Thyroid gland (tissue), 4 donors: ENCODE measurements around the gene MAD1L1. TPM values are rescaled to one million over a fixed set of nuclear protein-coding genes. Genes with fewer than 3 reads are reported as not detected.

Source experiments
- DNase-seq, 2 donors: peaks; one replicate each; pipeline ENCODE4 v3.0.0-alpha.2; 2019
- H3K27ac ChIP-seq, 3 donors: fragments of 200-600 bp; sonication (generic); 1 replicate in 2 of 3; 2 replicates in 1 of 3; pipeline ENCODE4 v1.5.1; 2016 to 2019; ENCODE audit warnings: mild to moderate bottlenecking in 1 of 3, moderate library complexity in 1 of 3
- H3K27me3 ChIP-seq: fragments of 200-600 bp; sonication (generic); one replicate; pipeline ENCODE4 v1.5.1; 2019
- H3K36me3 ChIP-seq, 2 donors: fragments of 200-600 bp; sonication (generic); one replicate each; pipeline ENCODE4 v1.5.1; 2016 to 2019
- H3K4me1 ChIP-seq, 2 donors: fragments of 200-600 bp; sonication (generic); one replicate each; pipeline ENCODE4 v1.5.1; 2017 to 2019
- H3K4me3 ChIP-seq, 3 donors: fragments of 200-600 bp; sonication (generic); replicated peaks in 1 of 3; 1 replicate in 2 of 3; 2 replicates in 1 of 3; pipeline ENCODE4 v1.5.1; 2016; ENCODE audit warnings: mild to moderate bottlenecking in 1 of 3
- H3K9me3 ChIP-seq: fragments of 200-600 bp; sonication (generic); one replicate; pipeline ENCODE4 v1.5.1; 2017
- CTCF ChIP-seq, 6 experiments: fragments of 200-600 bp in 3 of 6; fragments of 450-650 bp in 3 of 6; sonication (generic) in 3 of 6; IDR thresholded peaks; one replicate each; pipeline ENCODE4 v1.5.1; 2016 to 2019; ENCODE audit warnings: antibody characterized with exemption in 6 of 6, mild to moderate bottlenecking in 2 of 6, inconsistent platforms in 1 of 6, moderate library complexity in 1 of 6
- POLR2A ChIP-seq, 2 donors: fragments of 450-650 bp; IDR thresholded peaks; one replicate each; pipeline ENCODE4 v1.6.1; 2017; ENCODE audit warnings: antibody characterized with exemption in 2 of 2, mild to moderate bottlenecking in 2 of 2, moderate library complexity in 1 of 2
- WGBS, 2 donors: methylation state at CpG; one replicate each; pipeline ENCODE4 v1.1.5; 2017; 5-methylcytosine and 5-hydroxymethylcytosine counted together
- intact Hi-C: fragments of 100-400 bp; cut with DNase I; formaldehyde crosslinking; loops from one replicate; pipeline ENCODE4 v1.15.1; 2023
- total RNA-seq, 4 donors: library from RNA; depleted of rRNA; stranded (reverse); fragments of >200 nt; gene quantifications; one replicate each; pipeline ENCODE4 v1.2.3, GENCODE V29; 2016

The MAD1L1 gene
- total RNA-seq, 4 donors from 2014 or later: 27.4 to 38.6 (median 33.9) TPM

DNA sequence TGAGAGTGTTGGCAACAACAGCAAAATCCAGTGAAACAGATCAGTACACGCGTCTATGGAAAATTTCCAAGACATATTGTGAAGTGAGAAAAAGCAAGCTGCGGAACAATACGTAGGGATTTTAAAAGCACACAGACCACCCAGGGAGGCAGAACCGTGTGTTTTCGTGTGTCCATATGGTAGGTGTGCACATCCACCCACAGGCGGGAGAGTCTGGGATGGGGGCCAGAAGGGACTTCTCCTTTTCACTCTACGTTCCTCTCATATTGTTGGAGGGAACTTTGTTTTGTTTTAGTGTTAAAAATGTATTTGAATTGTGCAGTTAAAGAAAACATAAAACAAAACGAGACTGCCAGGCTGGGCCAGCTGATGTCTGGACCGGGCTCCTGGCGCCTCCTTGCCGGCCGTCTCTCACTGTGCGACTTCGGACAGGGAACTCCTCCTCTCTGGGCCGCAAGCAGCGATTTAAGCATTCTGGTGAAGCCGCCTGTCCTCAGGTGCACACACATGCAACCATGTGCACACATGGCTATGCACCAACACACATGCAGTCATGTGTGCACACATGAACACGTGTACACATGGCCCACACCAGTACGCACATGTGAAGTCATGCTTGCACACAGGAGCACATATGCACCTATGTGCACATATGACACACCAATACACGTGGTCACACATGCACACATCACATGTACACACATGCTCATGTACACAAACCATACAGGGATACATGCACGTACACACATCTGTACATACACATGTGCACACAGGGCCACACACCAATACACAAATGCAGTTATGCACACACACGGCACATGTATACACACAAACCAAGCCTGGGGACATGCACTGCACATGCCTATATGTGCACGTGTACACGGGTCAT, 421.5 kb downstream of the MAD1L1 start:
- Histone ChIP-seq H3K27me3 (no peaks in the 10 kb centered on the region), H3K9me3 (no peaks in the 10 kb centered on the region), H3K4me1 (peaks cover 6 to 15% of the 10 kb centered on the region in 2 donors), H3K4me3 (no peak overlapping the region), H3K27ac (peak overlapping the region in 1 of 3 donors; percentile 23), H3K36me3 (no peaks in the 10 kb centered on the region)
- TF ChIP-seq POLR2A (IDR thresholded peaks at IDR 0.05) (no peak), CTCF (IDR thresholded peaks at IDR 0.05) (no peak)
- 52 to 58% methylated on average over 25 of the region's 25 CpGs for WGBS, 2 donors
- intact Hi-C loops: no loop called here
- peak in 1 of 2 donors; percentile 16 for DNase-seq

GRCh38 chr7:1810521-1810920, 422.2 kb downstream of the MAD1L1 start:
- H3K27ac ChIP-seq: peak overlapping the region in 1 of 3 donors; percentile 23
- intact Hi-C loops: no loop called here
- DNase-seq: no peak
- WGBS, 2 donors: 57 to 68% methylated on average over 16 of the region's 16 CpGs
- no peaks in the 10 kb centered on the region for H3K36me3 ChIP-seq
- H3K27me3 ChIP-seq: no peaks in the 10 kb centered on the region
- peaks cover 6 to 15% of the 10 kb centered on the region in 2 donors for H3K4me1 ChIP-seq
- no peaks in the 10 kb centered on the region for H3K9me3 ChIP-seq
- TF ChIP-seq POLR2A (IDR thresholded peaks at IDR 0.05): no peak
- TF ChIP-seq CTCF (IDR thresholded peaks at IDR 0.05): no peak
- H3K4me3 ChIP-seq: no peak overlapping the region

GRCh38 chr7:1809601-1810258, 423.0 kb downstream of the MAD1L1 start:
- DNase-seq: no peak
- intact Hi-C loops: no loop called here
- 89 to 92% methylated on average over 22 to 29 of the region's 29 CpGs for WGBS, 2 donors

DNA sequence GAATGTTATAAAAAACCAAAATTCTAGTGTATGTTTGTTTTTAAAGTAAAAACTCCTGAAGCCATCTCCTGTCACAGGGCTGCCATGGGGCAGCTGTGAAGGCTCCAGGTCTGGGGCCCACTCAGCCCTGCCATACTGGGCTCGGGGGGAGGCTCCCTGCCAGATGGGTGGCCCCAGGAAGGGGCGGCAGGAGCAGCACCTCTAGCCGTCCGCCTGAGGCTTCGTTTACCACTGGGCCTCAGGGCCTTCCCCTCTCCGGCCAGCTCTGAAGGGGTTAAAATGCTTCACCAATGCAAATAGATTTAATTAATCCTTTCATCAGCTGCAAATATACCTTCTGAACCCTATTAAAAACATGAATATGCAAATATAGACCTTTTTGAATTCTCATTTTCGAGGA, 423.7 kb downstream of the MAD1L1 start:
- intact Hi-C loops: no loop called here
- Histone ChIP-seq H3K4me1 (peaks cover 6 to 15% of the 10 kb centered on the region in 2 donors), H3K4me3 (no peak overlapping the region), H3K27ac (no peak overlapping the region), H3K27me3 (no peaks in the 10 kb centered on the region), H3K9me3 (no peaks in the 10 kb centered on the region), H3K36me3 (no peaks in the 10 kb centered on the region)
- TF ChIP-seq POLR2A (IDR thresholded peaks at IDR 0.05) (no peak), CTCF (IDR thresholded peaks at IDR 0.05) (no peak)
- DNase-seq: no peak
- WGBS, 2 donors: 88 to 93% methylated on average over 7 of the region's 7 CpGs

More at GRCh38 chr7:1809601-1810258, 423.0 kb downstream of the MAD1L1 start:
- no peak for TF ChIP-seq CTCF (IDR thresholded peaks at IDR 0.05)
- no peak for TF ChIP-seq POLR2A (IDR thresholded peaks at IDR 0.05)
- H3K9me3 ChIP-seq: no peaks in the 10 kb centered on the region
- H3K27me3 ChIP-seq: no peaks in the 10 kb centered on the region
- no peak overlapping the region for H3K27ac ChIP-seq
- H3K36me3 ChIP-seq: no peaks in the 10 kb centered on the region
- peaks cover 6 to 15% of the 10 kb centered on the region in 2 donors for H3K4me1 ChIP-seq
- H3K4me3 ChIP-seq: no peak overlapping the region
